ENCODE results near the gene NEO1.

Gene NEO1

GRCh38 chr15:73030122-73030679, 22.1 kb upstream of the NEO1 start:
- in situ Hi-C loops (cut with MboI; ENCODE audit: low sequenced_read_pairs): no loop called here

- in situ Hi-C loops (cut with MboI; ENCODE audit: low sequenced_read_pairs): no loop called here
Observed at GRCh38 chr15:73031648-73032047, 20.6 kb upstream of the NEO1 start.

- in situ Hi-C loops (cut with MboI; ENCODE audit: low sequenced_read_pairs): no loop called here
Observed at GRCh38 chr15:73033611-73034010, 18.7 kb upstream of the NEO1 start.

- in situ Hi-C loops (cut with MboI; ENCODE audit: low sequenced_read_pairs): no loop called here
Observed at GRCh38 chr15:73034221-73034620, 18.0 kb upstream of the NEO1 start.

GRCh38 chr15:73035221-73035620, 17.0 kb upstream of the NEO1 start:
- in situ Hi-C loops (cut with MboI; ENCODE audit: low sequenced_read_pairs): no loop called here

- in situ Hi-C loops (cut with MboI; ENCODE audit: low sequenced_read_pairs): no loop called here
Observed at GRCh38 chr15:73038220-73038619, 14.0 kb upstream of the NEO1 start.

- in situ Hi-C loops (cut with MboI; ENCODE audit: low sequenced_read_pairs): no loop called here
Observed at GRCh38 chr15:73046073-73046472, 6.2 kb upstream of the NEO1 start.

GRCh38 chr15:73047882-73048281, 4.4 kb upstream of the NEO1 start:
- in situ Hi-C loops (cut with MboI; ENCODE audit: low sequenced_read_pairs): no loop called here

GRCh38 chr15:73048624-73049295, 3.5 kb upstream of the NEO1 start:
- in situ Hi-C loops (cut with MboI; ENCODE audit: low sequenced_read_pairs): no loop called here

GRCh38 chr15:73049564-73050215, 2.6 kb upstream of the NEO1 start:
- in situ Hi-C loops (cut with MboI; ENCODE audit: low sequenced_read_pairs): no loop called here

GRCh38 chr15:73050561-73051295, 1.5 kb upstream of the NEO1 start:
- in situ Hi-C loops (cut with MboI; ENCODE audit: low sequenced_read_pairs): no loop called here

- in situ Hi-C loops (cut with MboI; ENCODE audit: low sequenced_read_pairs): no loop called here
Observed at GRCh38 chr15:73051391-73051806, 864 bp upstream of the NEO1 start.

- in situ Hi-C loops (cut with MboI; ENCODE audit: low sequenced_read_pairs): no loop called here
Observed at GRCh38 chr15:73052653-73053397, 562 bp downstream of the NEO1 start.

GRCh38 chr15:73053398-73053723, 1.1 kb downstream of the NEO1 start:
- in situ Hi-C loops (cut with MboI; ENCODE audit: low sequenced_read_pairs): no loop called here

GRCh38 chr15:73054417-73054953, 2.2 kb downstream of the NEO1 start:
- in situ Hi-C loops (cut with MboI; ENCODE audit: low sequenced_read_pairs): no loop called here

GRCh38 chr15:73056460-73056859, 4.2 kb downstream of the NEO1 start:
- in situ Hi-C loops (cut with MboI; ENCODE audit: low sequenced_read_pairs): no loop called here

- in situ Hi-C loops (cut with MboI; ENCODE audit: low sequenced_read_pairs): no loop called here
Observed at GRCh38 chr15:73058437-73058836, 6.2 kb downstream of the NEO1 start.

- in situ Hi-C loops (cut with MboI; ENCODE audit: low sequenced_read_pairs): no loop called here
Observed at GRCh38 chr15:73065114-73065513, 12.9 kb downstream of the NEO1 start.

GRCh38 chr15:73069109-73069508, 16.8 kb downstream of the NEO1 start:
- in situ Hi-C loops (cut with MboI; ENCODE audit: low sequenced_read_pairs): no loop called here

- in situ Hi-C loops (cut with MboI; ENCODE audit: low sequenced_read_pairs): no loop called here
Observed at GRCh38 chr15:73072894-73073293, 20.6 kb downstream of the NEO1 start.

GRCh38 chr15:73074241-73074640, 22.0 kb downstream of the NEO1 start:
- in situ Hi-C loops (cut with MboI; ENCODE audit: low sequenced_read_pairs): no loop called here
